SK-N-SH (cell line): ENCODE results near the gene B3GALT5. TPM values are rescaled to one million over a fixed set of nuclear protein-coding genes. Genes with fewer than 3 reads are reported as not detected.

Experiments used
- CTCF ChIA-PET: fragments of 300-600, 350-600 bp; formaldehyde crosslinking; extraction: SDS; loops from one replicate; lab custom pipeline; 2021; lab: Yijun Ruan, JAX
- POLR2A ChIA-PET: fragments of 350-600 bp; sonication (Branson Sonifier 250); formaldehyde crosslinking; extraction: SDS; loops from one replicate; lab custom pipeline; 2020; ENCODE audit warnings: antibody characterized with exemption, inconsistent platforms; lab: Yijun Ruan, JAX
- DNase-seq: peaks from one replicate; pipeline ENCODE4 v3.0.0; 2012
- H2AFZ ChIP-seq: fragments of 200-600 bp; sonication (generic); 2 replicates; pipeline ENCODE4 v1.8.1; 2016; ENCODE audit warnings: antibody characterized with exemption, mild to moderate bottlenecking, low read depth
- H3F3A ChIP-seq: fragments of 200-600 bp; sonication (generic); replicated peaks from 2 replicates; pipeline ENCODE3; 2016; ENCODE audit warnings: antibody characterized with exemption, mild to moderate bottlenecking; ENCODE audit not compliant: insufficient read depth
- H3K27ac ChIP-seq, 2 experiments: fragments of 200-500 bp in 1 of 2; fragments of 200-600 bp in 1 of 2; sonication (Bioruptor generic) in 1 of 2; sonication (generic), shearing (Covaris generic) in 1 of 2; 2 replicates each; pipeline versions ENCODE4 v1.5.1 to v1.6.1; 2014 to 2016; ENCODE audit warnings: low read depth in 2 of 2, inconsistent platforms in 1 of 2, low read length in 1 of 2, mild to moderate bottlenecking in 1 of 2, mixed read lengths in 1 of 2
- H3K27me3 ChIP-seq: fragments of 200-600 bp; sonication (generic), shearing (Covaris generic); 2 replicates; pipeline ENCODE4 v1.6.1; 2016; ENCODE audit warnings: mixed run types; ENCODE audit not compliant: insufficient read depth
- H3K36me3 ChIP-seq, 2 experiments: fragments of 200-500 bp in 1 of 2; fragments of 200-600 bp in 1 of 2; sonication (Bioruptor generic) in 1 of 2; sonication (generic) in 1 of 2; replicated peaks in 1 of 2; 2 replicates each; pipeline versions ENCODE3 to v1.5.1; 2014 to 2016; ENCODE audit warnings: low read length in 1 of 2, mild to moderate bottlenecking in 1 of 2; ENCODE audit not compliant: insufficient read depth in 2 of 2, control insufficient read depth in 1 of 2
- H3K4me1 ChIP-seq, 2 experiments: fragments of 200-500 bp in 1 of 2; fragments of 200-600 bp in 1 of 2; sonication (Bioruptor generic) in 1 of 2; sonication (generic), shearing (Covaris generic) in 1 of 2; 2 replicates each; pipeline versions ENCODE4 v1.5.1 to v1.6.1; 2014 to 2016; ENCODE audit warnings: low read depth in 1 of 2, low read length in 1 of 2, mixed run types in 1 of 2; ENCODE audit not compliant: insufficient read depth in 2 of 2, control insufficient read depth in 1 of 2
- H3K4me2 ChIP-seq: fragments of 200-600 bp; sonication (generic), shearing (Covaris generic); 2 replicates; pipeline ENCODE4 v1.6.1; 2017; ENCODE audit warnings: mixed run types
- H3K4me3 ChIP-seq, 2 experiments: fragments of 200-500 bp in 1 of 2; fragments of 200-600 bp in 1 of 2; sonication (Bioruptor generic) in 1 of 2; sonication (generic), shearing (Covaris generic) in 1 of 2; 2 replicates each; pipeline versions ENCODE4 v1.5.1 to v1.8.1; 2014 to 2016; ENCODE audit warnings: low read depth in 2 of 2, inconsistent platforms in 1 of 2, low read length in 1 of 2, mild to moderate bottlenecking in 1 of 2, mixed read lengths in 1 of 2, moderate library complexity in 1 of 2
- H3K79me2 ChIP-seq: fragments of 200-600 bp; sonication (generic); 2 replicates; pipeline ENCODE4 v1.8.1; 2017; ENCODE audit warnings: mild to moderate bottlenecking; ENCODE audit not compliant: insufficient read depth
- H3K9ac ChIP-seq: fragments of 200-600 bp; sonication (generic); 2 replicates; pipeline ENCODE4 v1.6.1; 2017; ENCODE audit warnings: mixed run types
- H3K9me2 ChIP-seq: fragments of 200-600 bp; sonication (generic); 2 replicates; pipeline ENCODE4 v1.6.1; 2017; ENCODE audit warnings: mixed run types
- H3K9me3 ChIP-seq: fragments of 200-600 bp; sonication (generic); 2 replicates; pipeline ENCODE4 v1.6.1; 2017; ENCODE audit warnings: mixed run types, mild to moderate bottlenecking, moderate library complexity
- H4K20me1 ChIP-seq: fragments of 200-600 bp; sonication (generic); 2 replicates; pipeline ENCODE4 v1.6.1; 2017; ENCODE audit warnings: mild to moderate bottlenecking, mixed run types; ENCODE audit not compliant: insufficient read depth
- ELF1 ChIP-seq: IDR thresholded peaks from 2 replicates; pipeline ENCODE4 v1.4.0; 2012
- EP300 ChIP-seq, 2 experiments: IDR thresholded peaks; 2 replicates each; pipeline versions ENCODE4 v1.4.0 to v1.6.1; 2012; ENCODE audit warnings: borderline replicate concordance in 1 of 2, low read depth in 1 of 2, low read length in 1 of 2
- FOSL2 ChIP-seq: IDR thresholded peaks from 2 replicates; pipeline ENCODE4 v1.4.0; 2012; ENCODE audit warnings: low read depth, mild to moderate bottlenecking, moderate library complexity, borderline replicate concordance
- FOXM1 ChIP-seq: IDR thresholded peaks from 2 replicates; pipeline ENCODE4 v1.4.0; 2012; ENCODE audit warnings: low read depth, mild to moderate bottlenecking
- GABPA ChIP-seq: IDR thresholded peaks from 2 replicates; pipeline ENCODE4 v1.4.0; 2012; ENCODE audit warnings: low read depth, mild to moderate bottlenecking
- GATA2 ChIP-seq: sonication (generic); formaldehyde crosslinking; IDR thresholded peaks from 2 replicates; pipeline ENCODE4 v1.5.0; 2020; ENCODE audit warnings: mild to moderate bottlenecking, missing genetic modification reagents
- MEF2A ChIP-seq: IDR thresholded peaks from 2 replicates; pipeline ENCODE4 v1.4.0; 2012; ENCODE audit warnings: low read depth, borderline replicate concordance
- MXI1 ChIP-seq: IDR thresholded peaks from 2 replicates; pipeline ENCODE4 v1.6.1; 2012; ENCODE audit warnings: mild to moderate bottlenecking, low read depth, low read length, improper control_type of control experiment
- NRF1 ChIP-seq: IDR thresholded peaks from 2 replicates; pipeline ENCODE4 v1.6.1; 2012; ENCODE audit warnings: low read depth, mild to moderate bottlenecking, low read length
- POLR2AphosphoS5 ChIP-seq: IDR thresholded peaks from 2 replicates; pipeline ENCODE4 v1.6.1; 2012; ENCODE audit warnings: low read depth, low read length
- RCOR1 ChIP-seq: fragments of 150-350 bp; IDR thresholded peaks from 2 replicates; pipeline ENCODE4 v1.6.1; 2017; ENCODE audit warnings: antibody characterized with exemption, low read length
- RFX5 ChIP-seq: IDR thresholded peaks from 2 replicates; pipeline ENCODE4 v1.6.1; 2012; ENCODE audit warnings: mild to moderate bottlenecking, improper control_type of control experiment, low read length
- RXRA ChIP-seq: IDR thresholded peaks from 2 replicates; pipeline ENCODE4 v1.4.0; 2012; ENCODE audit warnings: low read depth, mild to moderate bottlenecking, borderline replicate concordance
- SMC3 ChIP-seq: IDR thresholded peaks from 2 replicates; pipeline ENCODE4 v1.6.1; 2012; ENCODE audit warnings: low read depth, low read length, improper control_type of control experiment
- TAF1 ChIP-seq: IDR thresholded peaks from 2 replicates; pipeline ENCODE4 v1.6.1; 2012; ENCODE audit warnings: low read depth, mild to moderate bottlenecking, low read length, moderate library complexity, borderline replicate concordance
- USF1 ChIP-seq: IDR thresholded peaks from 2 replicates; pipeline ENCODE4 v1.4.0; 2012; ENCODE audit warnings: low read depth, borderline replicate concordance
- YY1 ChIP-seq: IDR thresholded peaks from 2 replicates; pipeline ENCODE4 v1.4.0; 2012; ENCODE audit warnings: low read depth, mild to moderate bottlenecking
- WGBS: methylation state at CpG from one replicate; pipeline ENCODE4 v1.1.6; 2017; ENCODE audit warnings: low lambda C conversion rate; 5-methylcytosine and 5-hydroxymethylcytosine counted together
- polyA plus RNA-seq, 3 experiments: library from polyadenylated mRNA; depleted of rRNA; stranded (reverse); fragments of >200 nt; gene quantifications; 2 replicates each; pipeline ENCODE4 v1.2.3, GENCODE V29; 2012
- TF ChIP-seq, protein P1 (sequence below): fragments of 200-600 bp; sonication (generic); IDR thresholded peaks from 2 replicates; pipeline ENCODE4 v1.6.1; 2017; ENCODE audit warnings: antibody characterized with exemption, mild to moderate bottlenecking, moderate library complexity
- TF ChIP-seq, protein P2 (sequence below): IDR thresholded peaks from 2 replicates; pipeline ENCODE4 v1.4.0; 2012; ENCODE audit warnings: low read depth
- TF ChIP-seq, protein P3 (sequence below): IDR thresholded peaks from 2 replicates; pipeline ENCODE4 v1.6.1; 2012; ENCODE audit warnings: mild to moderate bottlenecking, low read depth, low read length, moderate library complexity

Gene B3GALT5
- polyA plus RNA-seq, 1 of the 3 experiments (the other 2 are of a cell fraction), result 0.35 TPM

- no peak overlapping the region for H2AFZ ChIP-seq
- no peak overlapping the region for H3K9ac ChIP-seq
- no peaks in the 10 kb centered on the region for H3K36me3 ChIP-seq
- POLR2A ChIA-PET, result no interaction called here
- H4K20me1 ChIP-seq, result no peaks in the 10 kb centered on the region
- H3K4me2 ChIP-seq, result no peak overlapping the region
- H3K79me2 ChIP-seq, result no peaks in the 10 kb centered on the region
- no peak for DNase-seq
- H3K4me3 ChIP-seq, result no peak overlapping the region
- H3K9me3 ChIP-seq, result no peaks in the 10 kb centered on the region
- H3F3A ChIP-seq, result no peaks in the 10 kb centered on the region
- H3K27me3 ChIP-seq, result no peaks in the 10 kb centered on the region
- no peaks in the 10 kb centered on the region for H3K9me2 ChIP-seq
- no peak for TF ChIP-seq SMC3
- no peak for TF ChIP-seq MEF2A
- TF ChIP-seq FOSL2, result no peak
- no peak for TF ChIP-seq YY1
- no peak for TF ChIP-seq RXRA
- no peak for TF ChIP-seq POLR2AphosphoS5
- no peak for TF ChIP-seq RCOR1
- no peak for TF ChIP-seq ELF1
- TF ChIP-seq, protein P1, sequence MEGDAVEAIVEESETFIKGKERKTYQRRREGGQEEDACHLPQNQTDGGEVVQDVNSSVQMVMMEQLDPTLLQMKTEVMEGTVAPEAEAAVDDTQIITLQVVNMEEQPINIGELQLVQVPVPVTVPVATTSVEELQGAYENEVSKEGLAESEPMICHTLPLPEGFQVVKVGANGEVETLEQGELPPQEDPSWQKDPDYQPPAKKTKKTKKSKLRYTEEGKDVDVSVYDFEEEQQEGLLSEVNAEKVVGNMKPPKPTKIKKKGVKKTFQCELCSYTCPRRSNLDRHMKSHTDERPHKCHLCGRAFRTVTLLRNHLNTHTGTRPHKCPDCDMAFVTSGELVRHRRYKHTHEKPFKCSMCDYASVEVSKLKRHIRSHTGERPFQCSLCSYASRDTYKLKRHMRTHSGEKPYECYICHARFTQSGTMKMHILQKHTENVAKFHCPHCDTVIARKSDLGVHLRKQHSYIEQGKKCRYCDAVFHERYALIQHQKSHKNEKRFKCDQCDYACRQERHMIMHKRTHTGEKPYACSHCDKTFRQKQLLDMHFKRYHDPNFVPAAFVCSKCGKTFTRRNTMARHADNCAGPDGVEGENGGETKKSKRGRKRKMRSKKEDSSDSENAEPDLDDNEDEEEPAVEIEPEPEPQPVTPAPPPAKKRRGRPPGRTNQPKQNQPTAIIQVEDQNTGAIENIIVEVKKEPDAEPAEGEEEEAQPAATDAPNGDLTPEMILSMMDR, result no peak
- TF ChIP-seq EP300 (IDR thresholded peaks at IDR 0.05; ENCODE audit: borderline replicate concordance in 1 of 2, low read depth in 1 of 2, low read length in 1 of 2), result no peak
- TF ChIP-seq GABPA, result no peak
- TF ChIP-seq, protein P2, sequence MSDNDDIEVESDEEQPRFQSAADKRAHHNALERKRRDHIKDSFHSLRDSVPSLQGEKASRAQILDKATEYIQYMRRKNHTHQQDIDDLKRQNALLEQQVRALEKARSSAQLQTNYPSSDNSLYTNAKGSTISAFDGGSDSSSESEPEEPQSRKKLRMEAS, result no peak
- TF ChIP-seq GATA2 (CRISPR knock-in tag), result no peak
- TF ChIP-seq FOXM1, result no peak
- TF ChIP-seq NRF1, result no peak
- TF ChIP-seq TAF1, result no peak
- TF ChIP-seq RFX5, result no peak
- no peak for TF ChIP-seq USF1
- TF ChIP-seq, protein P3, sequence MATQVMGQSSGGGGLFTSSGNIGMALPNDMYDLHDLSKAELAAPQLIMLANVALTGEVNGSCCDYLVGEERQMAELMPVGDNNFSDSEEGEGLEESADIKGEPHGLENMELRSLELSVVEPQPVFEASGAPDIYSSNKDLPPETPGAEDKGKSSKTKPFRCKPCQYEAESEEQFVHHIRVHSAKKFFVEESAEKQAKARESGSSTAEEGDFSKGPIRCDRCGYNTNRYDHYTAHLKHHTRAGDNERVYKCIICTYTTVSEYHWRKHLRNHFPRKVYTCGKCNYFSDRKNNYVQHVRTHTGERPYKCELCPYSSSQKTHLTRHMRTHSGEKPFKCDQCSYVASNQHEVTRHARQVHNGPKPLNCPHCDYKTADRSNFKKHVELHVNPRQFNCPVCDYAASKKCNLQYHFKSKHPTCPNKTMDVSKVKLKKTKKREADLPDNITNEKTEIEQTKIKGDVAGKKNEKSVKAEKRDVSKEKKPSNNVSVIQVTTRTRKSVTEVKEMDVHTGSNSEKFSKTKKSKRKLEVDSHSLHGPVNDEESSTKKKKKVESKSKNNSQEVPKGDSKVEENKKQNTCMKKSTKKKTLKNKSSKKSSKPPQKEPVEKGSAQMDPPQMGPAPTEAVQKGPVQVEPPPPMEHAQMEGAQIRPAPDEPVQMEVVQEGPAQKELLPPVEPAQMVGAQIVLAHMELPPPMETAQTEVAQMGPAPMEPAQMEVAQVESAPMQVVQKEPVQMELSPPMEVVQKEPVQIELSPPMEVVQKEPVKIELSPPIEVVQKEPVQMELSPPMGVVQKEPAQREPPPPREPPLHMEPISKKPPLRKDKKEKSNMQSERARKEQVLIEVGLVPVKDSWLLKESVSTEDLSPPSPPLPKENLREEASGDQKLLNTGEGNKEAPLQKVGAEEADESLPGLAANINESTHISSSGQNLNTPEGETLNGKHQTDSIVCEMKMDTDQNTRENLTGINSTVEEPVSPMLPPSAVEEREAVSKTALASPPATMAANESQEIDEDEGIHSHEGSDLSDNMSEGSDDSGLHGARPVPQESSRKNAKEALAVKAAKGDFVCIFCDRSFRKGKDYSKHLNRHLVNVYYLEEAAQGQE, result no peak
- no peak for TF ChIP-seq MXI1
- H3K4me1 ChIP-seq, result no peaks in the 10 kb centered on the region
- 50% methylated on average over 1 of the region's 1 CpG for WGBS
- CTCF ChIA-PET, result interaction anchor here (0.9 to 17.0 kb wide), 7 partner anchors 8 to 212 kb away, joined by 4 to 244 read pairs (median 5); no protein-coding TSS in a partner anchor
- H3K27ac ChIP-seq, result no peak overlapping the region
Measured at GRCh38 chr21:39714331-39714730, 101.6 kb downstream of the B3GALT5 start.
